Measurements from ENCODE around the gene CCR1. TPM values are rescaled to one million over a fixed set of nuclear protein-coding genes. Genes with fewer than 3 reads are reported as not detected.

Gene CCR1
- total and polyA plus RNA-seq, 7 donors, result 0.47 to 4.0 (median 1.0) TPM

- no peak overlapping the region for H3K27ac ChIP-seq
- no peaks in the 10 kb centered on the region for H3K4me1 ChIP-seq
- ATAC-seq (no peak), DNase-seq (no peak)
- H3K36me3 ChIP-seq (ENCODE audit: insufficient read depth in 1 of 2, low read depth in 1 of 2), result no peaks in the 10 kb centered on the region
- TF ChIP-seq CTCF (IDR thresholded peaks at IDR 0.05), result no peak
- no peaks in the 10 kb centered on the region for H3K9me3 ChIP-seq
- intact Hi-C loops (cut with DNase I), result no loop called here
- no peak overlapping the region for H3K4me3 ChIP-seq
- H3K27me3 ChIP-seq (ENCODE audit: insufficient read depth in 3 of 3, low read length in 2 of 3), result peaks cover 0 to 2% (median 0%) of the 10 kb centered on the region in 3 donors
- 81 to 87% (median 85%) methylated on average over 4 of the region's 4 CpGs for WGBS, 3 donors
These were observed 7.8 kb upstream of the CCR1 start for GRCh38 chr3:46215810-46216414.

- WGBS, 3 donors, result 82 to 100% (median 90%) methylated on average over 1 of the region's 1 CpG
- Histone ChIP-seq H3K36me3 (ENCODE audit: insufficient read depth in 1 of 2, low read depth in 1 of 2) (no peaks in the 10 kb centered on the region), H3K9me3 (no peaks in the 10 kb centered on the region), H3K4me3 (no peak overlapping the region), H3K27me3 (ENCODE audit: insufficient read depth in 3 of 3, low read length in 2 of 3) (peaks cover 0 to 2% (median 0%) of the 10 kb centered on the region in 3 donors), H3K27ac (no peak overlapping the region), H3K4me1 (no peaks in the 10 kb centered on the region)
- no peak for TF ChIP-seq CTCF (IDR thresholded peaks at IDR 0.05)
- DNase-seq (no peak), ATAC-seq (no peak)
- intact Hi-C loops (cut with DNase I), result no loop called here
These were observed 6.7 kb upstream of the CCR1 start for GRCh38 chr3:46214751-46215352.

GRCh38 chr3:46213201-46213600 lies 5.1 kb upstream of the CCR1 start:
- H3K27me3 ChIP-seq (ENCODE audit: insufficient read depth in 3 of 3, low read length in 2 of 3), result peaks cover 0 to 2% (median 0%) of the 10 kb centered on the region in 3 donors
- intact Hi-C loops (cut with DNase I), result no loop called here
- no peak overlapping the region for H3K27ac ChIP-seq
- H3K36me3 ChIP-seq (ENCODE audit: insufficient read depth in 1 of 2, low read depth in 1 of 2), result no peaks in the 10 kb centered on the region
- H3K4me1 ChIP-seq, result no peaks in the 10 kb centered on the region
- no peaks in the 10 kb centered on the region for H3K9me3 ChIP-seq
- no peak for DNase-seq
- ATAC-seq, result no peak
- no peak overlapping the region for H3K4me3 ChIP-seq
- TF ChIP-seq CTCF (IDR thresholded peaks at IDR 0.05), result no peak
- 71 to 83% (median 78%) methylated on average over 4 of the region's 4 CpGs for WGBS, 3 donors

- DNase-seq, result no peak
- no peak for ATAC-seq
- no peaks in the 10 kb centered on the region for H3K36me3 ChIP-seq (ENCODE audit: insufficient read depth in 1 of 2, low read depth in 1 of 2)
- no peak overlapping the region for H3K4me3 ChIP-seq
- WGBS, 3 donors, result 74 to 83% (median 76%) methylated on average over 6 of the region's 6 CpGs
- H3K27me3 ChIP-seq (ENCODE audit: insufficient read depth in 3 of 3, low read length in 2 of 3), result peaks cover 0 to 2% (median 0%) of the 10 kb centered on the region in 3 donors
- no peak overlapping the region for H3K27ac ChIP-seq
- no peaks in the 10 kb centered on the region for H3K4me1 ChIP-seq
- no peaks in the 10 kb centered on the region for H3K9me3 ChIP-seq
- intact Hi-C loops (cut with DNase I), result no loop called here
- TF ChIP-seq CTCF (IDR thresholded peaks at IDR 0.05), result no peak
These were observed 4.0 kb upstream of the CCR1 start for GRCh38 chr3:46212101-46212500.

All from psoas muscle (tissue), 8 donors.